GM23248 (cell line): ENCODE results near the gene FNDC3B.

Experiments used
- EZH2 ChIP-seq: fragments of 200-600 bp; sonication (generic); IDR thresholded peaks from 2 replicates; pipeline ENCODE4 v1.6.1; 2018; ENCODE audit warnings: antibody characterized with exemption, mild to moderate bottlenecking; ENCODE audit not compliant: insufficient read depth, poor library complexity, severe bottlenecking
- EZH2phosphoT487 ChIP-seq: fragments of 200-600 bp; sonication (generic); IDR thresholded peaks from 2 replicates; pipeline ENCODE4 v1.6.1; 2018; ENCODE audit warnings: antibody characterized with exemption, moderate library complexity, mild to moderate bottlenecking, low read depth; ENCODE audit not compliant: insufficient read depth

DNA sequence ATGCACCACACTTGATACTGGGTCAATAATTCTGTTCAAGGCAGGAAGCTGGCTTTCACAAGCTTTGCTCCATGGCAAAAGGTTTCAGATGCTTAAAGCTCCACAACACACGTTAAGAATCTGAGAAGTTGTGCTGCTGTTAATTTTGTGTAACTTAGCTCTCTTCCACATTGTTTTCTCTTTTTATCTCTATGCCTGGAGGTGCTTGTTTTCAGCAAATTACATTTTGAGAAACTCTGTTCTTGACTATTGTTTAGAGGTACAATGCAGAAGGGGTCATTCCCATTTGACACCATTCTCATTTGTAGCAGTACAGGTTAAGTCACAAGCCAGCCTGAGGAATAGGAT lies 156.0 kb downstream of the FNDC3B start:
- no peak for TF ChIP-seq EZH2
- no peak for TF ChIP-seq EZH2phosphoT487
